VCaP (cell line): ENCODE measurements around the gene PRR19.
"Not testable (repeated sequence)": the region's sequence is repeated elsewhere in the genome, so short reads cannot be mapped to it uniquely, and the experiment has no call there.

Source experiments
- H3K27ac ChIP-seq: fragments of 450-650 bp; 2 replicates; pipeline ENCODE4 v1.5.1; 2017
- CTCF ChIP-seq: fragments of 450-650 bp; conservative IDR thresholded peaks from 2 replicates; pipeline ENCODE4 v1.5.1; 2017; ENCODE audit warnings: mild to moderate bottlenecking, moderate library complexity

The PRR19 gene

GRCh38 chr19:42326969-42327368, 25.0 kb downstream of the PRR19 start:
- no peak for TF ChIP-seq CTCF
- H3K27ac ChIP-seq, result peak overlapping the region; percentile 91; the same call in 1 of the 2 replicates

GRCh38 chr19:42327381-42327780, 25.4 kb downstream of the PRR19 start:
- peak overlapping the region; percentile 91; the same call in 1 of the 2 replicates for H3K27ac ChIP-seq
- TF ChIP-seq CTCF, result no peak

- TF ChIP-seq CTCF, result no peak
Observed at GRCh38 chr19:42328106-42328505, 26.2 kb downstream of the PRR19 start.

GRCh38 chr19:42328854-42329253, 26.9 kb downstream of the PRR19 start:
- TF ChIP-seq CTCF, result no peak

More at GRCh38 chr19:42328106-42328505, 26.2 kb downstream of the PRR19 start:
- peak overlapping the region; percentile 18; the same call in 1 of the 2 replicates for H3K27ac ChIP-seq

GRCh38 chr19:42330241-42330711, 28.3 kb downstream of the PRR19 start:
- H3K27ac ChIP-seq, result no peak overlapping the region
- TF ChIP-seq CTCF, result no peak

More at GRCh38 chr19:42328854-42329253, 26.9 kb downstream of the PRR19 start:
- H3K27ac ChIP-seq, result no peak overlapping the region

- H3K27ac ChIP-seq, result not testable (repeated sequence)
Observed at GRCh38 chr19:42331333-42331732, 29.4 kb downstream of the PRR19 start.

GRCh38 chr19:42332059-42332458, 30.1 kb downstream of the PRR19 start:
- H3K27ac ChIP-seq, result no peak overlapping the region
- TF ChIP-seq CTCF, result no peak

GRCh38 chr19:42333018-42333417, 31.1 kb downstream of the PRR19 start:
- no peak overlapping the region for H3K27ac ChIP-seq
- TF ChIP-seq CTCF, result no peak
